ENCODE measurements around the gene GLYR1.

DNA sequence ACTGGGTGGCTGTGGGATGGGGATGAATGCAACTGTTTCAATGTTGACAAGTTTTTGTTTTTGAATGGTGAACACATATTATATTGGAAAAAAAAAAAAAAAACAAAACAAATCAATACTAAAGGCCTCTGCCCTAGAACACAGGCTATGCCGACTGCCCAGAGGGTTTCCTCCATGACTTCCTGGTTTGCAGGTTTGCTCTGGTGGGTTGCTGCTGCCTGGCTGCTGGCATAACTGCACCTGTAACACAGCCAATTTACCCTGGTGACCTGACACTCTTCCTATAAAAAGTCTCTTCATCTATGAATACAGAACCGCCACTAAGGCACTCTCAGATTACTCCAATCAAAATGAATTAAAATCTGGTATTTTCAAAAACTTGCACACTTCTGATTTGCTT is 10.4 kb downstream of the GLYR1 start:
- TF ChIP-seq ZFP36 (IDR thresholded peaks at IDR 0.05; ENCODE audit: borderline replicate concordance, partially characterized antibody) = no peak
- TF ChIP-seq, protein P1, sequence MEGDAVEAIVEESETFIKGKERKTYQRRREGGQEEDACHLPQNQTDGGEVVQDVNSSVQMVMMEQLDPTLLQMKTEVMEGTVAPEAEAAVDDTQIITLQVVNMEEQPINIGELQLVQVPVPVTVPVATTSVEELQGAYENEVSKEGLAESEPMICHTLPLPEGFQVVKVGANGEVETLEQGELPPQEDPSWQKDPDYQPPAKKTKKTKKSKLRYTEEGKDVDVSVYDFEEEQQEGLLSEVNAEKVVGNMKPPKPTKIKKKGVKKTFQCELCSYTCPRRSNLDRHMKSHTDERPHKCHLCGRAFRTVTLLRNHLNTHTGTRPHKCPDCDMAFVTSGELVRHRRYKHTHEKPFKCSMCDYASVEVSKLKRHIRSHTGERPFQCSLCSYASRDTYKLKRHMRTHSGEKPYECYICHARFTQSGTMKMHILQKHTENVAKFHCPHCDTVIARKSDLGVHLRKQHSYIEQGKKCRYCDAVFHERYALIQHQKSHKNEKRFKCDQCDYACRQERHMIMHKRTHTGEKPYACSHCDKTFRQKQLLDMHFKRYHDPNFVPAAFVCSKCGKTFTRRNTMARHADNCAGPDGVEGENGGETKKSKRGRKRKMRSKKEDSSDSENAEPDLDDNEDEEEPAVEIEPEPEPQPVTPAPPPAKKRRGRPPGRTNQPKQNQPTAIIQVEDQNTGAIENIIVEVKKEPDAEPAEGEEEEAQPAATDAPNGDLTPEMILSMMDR (IDR thresholded peaks at IDR 0.05) = no peak
- TF ChIP-seq FOSL2 (IDR thresholded peaks at IDR 0.05) = no peak
- no peak for TF ChIP-seq FOSL2 (CRISPR knock-in tag; IDR thresholded peaks at IDR 0.05)
- no peak for TF ChIP-seq RCOR1 (IDR thresholded peaks at IDR 0.05; ENCODE audit: low read depth, low read length)
- no peak for TF ChIP-seq JUN (IDR thresholded peaks at IDR 0.05)
- no peak for TF ChIP-seq RAD21 (conservative IDR thresholded peaks at IDR 0.05 in 1 of 2, IDR thresholded peaks at IDR 0.05 in 1 of 2)
- TF ChIP-seq EHMT2 (IDR thresholded peaks at IDR 0.05; ENCODE audit: low read depth) = no peak
- TF ChIP-seq, protein P2, sequence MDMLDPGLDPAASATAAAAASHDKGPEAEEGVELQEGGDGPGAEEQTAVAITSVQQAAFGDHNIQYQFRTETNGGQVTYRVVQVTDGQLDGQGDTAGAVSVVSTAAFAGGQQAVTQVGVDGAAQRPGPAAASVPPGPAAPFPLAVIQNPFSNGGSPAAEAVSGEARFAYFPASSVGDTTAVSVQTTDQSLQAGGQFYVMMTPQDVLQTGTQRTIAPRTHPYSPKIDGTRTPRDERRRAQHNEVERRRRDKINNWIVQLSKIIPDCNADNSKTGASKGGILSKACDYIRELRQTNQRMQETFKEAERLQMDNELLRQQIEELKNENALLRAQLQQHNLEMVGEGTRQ (IDR thresholded peaks at IDR 0.05) = no peak
- no peak for TF ChIP-seq POLR2A (IDR thresholded peaks at IDR 0.05; ENCODE audit: low read length)
- TF ChIP-seq, protein P3, sequence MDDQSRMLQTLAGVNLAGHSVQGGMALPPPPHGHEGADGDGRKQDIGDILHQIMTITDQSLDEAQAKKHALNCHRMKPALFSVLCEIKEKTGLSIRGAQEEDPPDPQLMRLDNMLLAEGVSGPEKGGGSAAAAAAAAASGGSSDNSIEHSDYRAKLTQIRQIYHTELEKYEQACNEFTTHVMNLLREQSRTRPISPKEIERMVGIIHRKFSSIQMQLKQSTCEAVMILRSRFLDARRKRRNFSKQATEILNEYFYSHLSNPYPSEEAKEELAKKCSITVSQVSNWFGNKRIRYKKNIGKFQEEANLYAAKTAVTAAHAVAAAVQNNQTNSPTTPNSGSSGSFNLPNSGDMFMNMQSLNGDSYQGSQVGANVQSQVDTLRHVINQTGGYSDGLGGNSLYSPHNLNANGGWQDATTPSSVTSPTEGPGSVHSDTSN (IDR thresholded peaks at IDR 0.05) = no peak
- TF ChIP-seq NR3C1 (IDR thresholded peaks at IDR 0.05) = no peak
- no peak for TF ChIP-seq MAZ (IDR thresholded peaks at IDR 0.05; ENCODE audit: borderline replicate concordance, low read depth, low read length)

Measured in A549 (cell line).